K562 treated with DMSO at 1 percent for 24 hours (cell line): Measurements from ENCODE around the gene TBXAS1. TPM values are rescaled to one million over a fixed set of nuclear protein-coding genes. Genes with fewer than 3 reads are reported as not detected.

Source experiments
- total RNA-seq: library from RNA; unstranded; fragments of 300-600 nt; gene quantifications from 2 replicates; pipeline ENCODE4 v1.2.3, GENCODE V29; 2022; ENCODE audit warnings: low read depth; ENCODE audit not compliant: insufficient read depth

Gene TBXAS1
- 4.6 and 7.2 TPM in 2 replicates for total RNA-seq

GRCh38 chr7:139829025-139829774, at the start of gene TBXAS1:
Gene TBXAS1, plus strand, starts transcription at chr7:139829264. Its CDS starts 127 bp downstream, at chr7:139829391.

GRCh38 chr7:140062528-140063299, 233.7 kb downstream of the TBXAS1 start, which contains the start of gene PARP12:
Gene PARP12, minus strand, starts transcription at chr7:140062951. Its CDS starts 104 bp downstream, at chr7:140062847.

Other genes starting within 250 kb of the TBXAS1 start
- 7.8 and 8.1 TPM in 2 replicates for gene HIPK2, start 51.3 kb upstream of the TBXAS1 start, total RNA-seq
- 34.4 and 37.1 TPM in 2 replicates for gene PARP12, start 233.7 kb downstream of the TBXAS1 start, total RNA-seq